GM23248 (cell line): ENCODE measurements around the gene TSSC4.

Experiments used
- EZH2 ChIP-seq: fragments of 200-600 bp; sonication (generic); IDR thresholded peaks from 2 replicates; pipeline ENCODE4 v1.6.1; 2018; ENCODE audit warnings: antibody characterized with exemption, mild to moderate bottlenecking; ENCODE audit not compliant: insufficient read depth, poor library complexity, severe bottlenecking
- EZH2phosphoT487 ChIP-seq: fragments of 200-600 bp; sonication (generic); IDR thresholded peaks from 2 replicates; pipeline ENCODE4 v1.6.1; 2018; ENCODE audit warnings: antibody characterized with exemption, moderate library complexity, mild to moderate bottlenecking, low read depth; ENCODE audit not compliant: insufficient read depth

DNA sequence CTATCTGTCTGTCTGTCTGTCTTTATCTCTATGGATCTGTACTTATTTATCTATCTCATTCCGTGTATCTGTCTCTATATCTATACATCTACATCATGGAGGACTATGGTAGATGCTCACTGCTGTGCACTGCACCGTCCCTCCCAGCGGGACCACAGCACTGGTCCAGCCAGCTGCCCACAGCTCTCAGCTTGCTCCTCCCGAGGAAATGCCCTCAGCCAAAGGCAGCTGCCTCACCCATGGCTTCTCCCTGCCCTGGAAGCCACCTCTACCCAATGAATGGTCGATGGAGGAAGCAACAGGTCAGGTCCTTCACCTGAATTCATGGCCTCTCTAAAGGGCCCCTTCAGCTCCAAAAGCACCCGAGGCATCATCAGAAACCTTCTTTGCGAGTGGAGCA is 38.1 kb upstream of the TSSC4 start:
- TF ChIP-seq EZH2, result no peak
- no peak for TF ChIP-seq EZH2phosphoT487
